NB4 (cell line): ENCODE data around the gene MRPL50.

ENCODE experiments used
- POLR2A ChIP-seq: IDR thresholded peaks from 2 replicates; pipeline ENCODE4 v1.6.1; 2011; ENCODE audit warnings: mild to moderate bottlenecking; ENCODE audit not compliant: insufficient read length; ENCODE audit errors: extremely low read depth
- TF ChIP-seq, protein P1 (sequence below): IDR thresholded peaks from one replicate; pipeline ENCODE4 v1.5.1; 2012; ENCODE audit warnings: low read depth, low read length

DNA sequence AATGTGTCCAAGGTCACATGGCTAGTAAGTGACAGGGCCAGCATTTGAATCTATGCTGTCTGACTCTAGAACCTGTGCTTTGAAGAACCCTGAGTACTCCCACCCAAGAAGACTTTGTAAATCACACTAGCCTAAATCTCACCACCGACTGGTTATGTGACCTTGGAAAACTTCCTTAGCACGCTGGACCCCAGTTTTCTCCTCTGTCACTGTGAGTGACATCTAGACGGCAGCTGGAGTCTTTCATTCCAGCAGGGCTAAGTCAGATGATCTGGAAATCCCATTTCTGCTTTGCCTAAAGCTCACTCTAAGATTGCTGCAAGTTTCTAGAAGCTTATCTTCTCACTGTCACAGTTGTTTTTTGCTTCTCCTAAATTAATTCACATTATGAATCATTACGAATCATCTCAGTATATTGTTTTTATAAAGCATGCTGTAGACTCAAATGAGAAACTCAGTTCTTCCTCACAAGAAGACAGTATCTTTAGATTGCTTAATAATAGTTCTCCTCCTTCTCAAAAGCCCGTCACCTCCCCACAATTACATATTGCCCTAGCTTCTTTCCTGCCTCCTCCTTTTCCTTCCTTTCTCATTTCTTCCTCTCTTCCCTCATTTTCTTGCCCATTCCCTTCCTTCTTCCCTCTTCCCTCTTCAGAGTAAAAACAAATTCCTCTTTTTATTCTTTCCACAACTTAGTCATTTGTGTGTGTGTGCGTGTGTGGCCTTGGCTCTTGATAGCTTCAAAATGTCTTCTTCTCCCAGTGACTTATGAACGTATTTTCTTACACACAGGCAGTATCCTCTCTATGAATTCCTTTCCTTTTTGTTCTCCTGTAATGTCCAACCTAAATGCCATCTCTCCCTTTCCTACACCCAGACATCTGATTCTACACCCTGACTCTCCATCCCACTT is 20.4 kb upstream of the MRPL50 start:
- TF ChIP-seq, protein P1, sequence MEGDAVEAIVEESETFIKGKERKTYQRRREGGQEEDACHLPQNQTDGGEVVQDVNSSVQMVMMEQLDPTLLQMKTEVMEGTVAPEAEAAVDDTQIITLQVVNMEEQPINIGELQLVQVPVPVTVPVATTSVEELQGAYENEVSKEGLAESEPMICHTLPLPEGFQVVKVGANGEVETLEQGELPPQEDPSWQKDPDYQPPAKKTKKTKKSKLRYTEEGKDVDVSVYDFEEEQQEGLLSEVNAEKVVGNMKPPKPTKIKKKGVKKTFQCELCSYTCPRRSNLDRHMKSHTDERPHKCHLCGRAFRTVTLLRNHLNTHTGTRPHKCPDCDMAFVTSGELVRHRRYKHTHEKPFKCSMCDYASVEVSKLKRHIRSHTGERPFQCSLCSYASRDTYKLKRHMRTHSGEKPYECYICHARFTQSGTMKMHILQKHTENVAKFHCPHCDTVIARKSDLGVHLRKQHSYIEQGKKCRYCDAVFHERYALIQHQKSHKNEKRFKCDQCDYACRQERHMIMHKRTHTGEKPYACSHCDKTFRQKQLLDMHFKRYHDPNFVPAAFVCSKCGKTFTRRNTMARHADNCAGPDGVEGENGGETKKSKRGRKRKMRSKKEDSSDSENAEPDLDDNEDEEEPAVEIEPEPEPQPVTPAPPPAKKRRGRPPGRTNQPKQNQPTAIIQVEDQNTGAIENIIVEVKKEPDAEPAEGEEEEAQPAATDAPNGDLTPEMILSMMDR: no peak
- TF ChIP-seq POLR2A: no peak
